Measurements from ENCODE around the gene URGCP. TPM values are rescaled to one million over a fixed set of nuclear protein-coding genes. Genes with fewer than 3 reads are reported as not detected.

URGCP gene
- total and polyA plus RNA-seq, 2 of the 4 experiments (the other 2 are of a cell fraction): 22.0 to 25.5 TPM

- Histone ChIP-seq H3K4me1 (ENCODE audit: control insufficient read depth, insufficient read depth, low read length) (peaks cover 2% of the 10 kb centered on the region; the same call in 1 of the 2 replicates), H3K18ac (ENCODE audit: low read depth, low read length) (no peak overlapping the region), H3K4me3 (ENCODE audit: insufficient read depth, low read depth, low read length) (no peak overlapping the region), H2BK5ac (ENCODE audit: low read depth, low read length, poor library complexity, severe bottlenecking) (no peak overlapping the region), H2AK9ac (replicated peaks; ENCODE audit: low read depth, low read length, poor library complexity) (peak overlapping the region; percentile 15), H2AFZ (replicated peaks; ENCODE audit: low read length, poor library complexity) (no peak overlapping the region), H2BK15ac (ENCODE audit: low read depth, low read length) (no peak overlapping the region), H2BK120ac (ENCODE audit: low read depth, low read length) (no peak overlapping the region), H3K23ac (ENCODE audit: low read depth, low read length) (no peak overlapping the region), H3K4me2 (ENCODE audit: low read depth, low read length) (no peak overlapping the region), H3K56ac (ENCODE audit: extremely low read depth, insufficient read depth, low read length) (no peak overlapping the region), H3K27ac (ENCODE audit: insufficient read depth, low read length) (no peak overlapping the region), H3K27me3 (ENCODE audit: control insufficient read depth, insufficient read depth, low read length) (no peaks in the 10 kb centered on the region), H3K9me3 (ENCODE audit: control insufficient read depth, insufficient read depth, low read length) (no peaks in the 10 kb centered on the region), H3K36me3 (ENCODE audit: control insufficient read depth, insufficient read depth, low read length) (peaks cover 4% of the 10 kb centered on the region), H4K91ac (ENCODE audit: insufficient read depth, low read depth, low read length) (no peak overlapping the region), H4K5ac (ENCODE audit: low read depth, low read length) (no peak overlapping the region), H2BK20ac (ENCODE audit: low read depth, low read length) (no peak overlapping the region), H3K9ac (ENCODE audit: low read depth, low read length) (no peak overlapping the region), H3K4ac (ENCODE audit: low read depth, low read length) (no peak overlapping the region), H3K9me1 (ENCODE audit: insufficient read depth, low read length) (peaks cover 13% of the 10 kb centered on the region; the same call in 1 of the 2 replicates), H2AK5ac (ENCODE audit: low read depth, low read length) (0 out of 2 replicates have a peak overlapping the region, but pooled peaks have one; percentile 4), H4K8ac (ENCODE audit: low read depth in 2 of 2, low read length in 2 of 2) (no peak overlapping the region), H3K14ac (replicated peaks; ENCODE audit: low read depth, low read length) (no peak overlapping the region), H3K79me1 (ENCODE audit: low read depth in 1 of 2, low read length in 2 of 2) (peaks cover 35 to 74% of the 10 kb centered on the region in 2 experiments), H4K20me1 (ENCODE audit: insufficient read depth, low read length) (peaks cover 33% of the 10 kb centered on the region)
- ATAC-seq (ENCODE audit: low read depth): no peak
- ChIA-PET CTCF (no interaction called here), POLR2A (ENCODE audit: unreplicated experiment) (no interaction called here)
- intact Hi-C loops (cut with micrococcal nuclease) (no loop called here), in situ Hi-C loops (cut with MboI; ENCODE audit: low sequenced_read_pairs) (no loop called here), dilution Hi-C loops (cut with HindIII; ENCODE audit: low sequenced_read_pairs, unreplicated experiment) (no loop called here)
- no TSS peak for BruUV-seq (replicated peaks)
- no peak for TF ChIP-seq RCOR1 (IDR thresholded peaks at IDR 0.05; ENCODE audit: insufficient replicate concordance, low read length)
- no peak for TF ChIP-seq ELK1 (IDR thresholded peaks at IDR 0.05; ENCODE audit: borderline replicate concordance, low read depth, low read length)
- no peak for TF ChIP-seq MAFK (IDR thresholded peaks at IDR 0.05; ENCODE audit: low read depth, low read length)
- TF ChIP-seq USF2 (IDR thresholded peaks at IDR 0.05; ENCODE audit: low read depth, low read length): no peak
- TF ChIP-seq RAD21 (IDR thresholded peaks at IDR 0.05; ENCODE audit: low read length): no peak
- TF ChIP-seq CEBPB (IDR thresholded peaks at IDR 0.05; ENCODE audit: low read depth, low read length): no peak
- no peak for TF ChIP-seq BHLHE40 (IDR thresholded peaks at IDR 0.05; ENCODE audit: low read depth, low read length)
- TF ChIP-seq POLR2A (IDR thresholded peaks at IDR 0.05; ENCODE audit: low read depth, low read length): no peak
- no peak for DNase-seq
- 100% methylated on average over 1 of the region's 6 CpGs; no CpG with 5 or more reads in 1 of the 2 experiments for WGBS, 2 experiments (ENCODE audit: extremely low coverage in 2 of 2, insufficient read length in 1 of 2)
These were observed 15.9 kb downstream of the URGCP start for GRCh38 chr7:43890468-43890867.
